ENCODE results near the gene MYLK4.

The MYLK4 gene

DNA sequence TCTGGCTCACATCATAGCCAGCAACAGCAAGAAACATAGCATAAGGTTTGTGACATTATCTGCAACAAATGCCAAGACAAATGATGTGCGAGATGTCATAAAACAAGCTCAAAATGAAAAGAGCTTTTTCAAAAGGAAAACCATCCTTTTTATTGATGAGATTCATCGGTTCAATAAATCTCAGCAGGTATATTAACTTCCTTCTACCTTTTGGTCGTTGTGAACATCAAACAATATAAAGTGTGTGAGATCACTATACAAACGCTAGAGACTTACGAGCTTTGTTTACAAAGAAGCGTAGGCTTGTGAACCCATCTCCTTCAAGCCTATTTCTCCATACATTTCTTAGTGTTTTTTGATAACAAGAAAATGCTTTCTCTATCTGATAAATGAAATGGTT lies 18.0 kb upstream of the MYLK4 start:
- TF ChIP-seq, protein P1, sequence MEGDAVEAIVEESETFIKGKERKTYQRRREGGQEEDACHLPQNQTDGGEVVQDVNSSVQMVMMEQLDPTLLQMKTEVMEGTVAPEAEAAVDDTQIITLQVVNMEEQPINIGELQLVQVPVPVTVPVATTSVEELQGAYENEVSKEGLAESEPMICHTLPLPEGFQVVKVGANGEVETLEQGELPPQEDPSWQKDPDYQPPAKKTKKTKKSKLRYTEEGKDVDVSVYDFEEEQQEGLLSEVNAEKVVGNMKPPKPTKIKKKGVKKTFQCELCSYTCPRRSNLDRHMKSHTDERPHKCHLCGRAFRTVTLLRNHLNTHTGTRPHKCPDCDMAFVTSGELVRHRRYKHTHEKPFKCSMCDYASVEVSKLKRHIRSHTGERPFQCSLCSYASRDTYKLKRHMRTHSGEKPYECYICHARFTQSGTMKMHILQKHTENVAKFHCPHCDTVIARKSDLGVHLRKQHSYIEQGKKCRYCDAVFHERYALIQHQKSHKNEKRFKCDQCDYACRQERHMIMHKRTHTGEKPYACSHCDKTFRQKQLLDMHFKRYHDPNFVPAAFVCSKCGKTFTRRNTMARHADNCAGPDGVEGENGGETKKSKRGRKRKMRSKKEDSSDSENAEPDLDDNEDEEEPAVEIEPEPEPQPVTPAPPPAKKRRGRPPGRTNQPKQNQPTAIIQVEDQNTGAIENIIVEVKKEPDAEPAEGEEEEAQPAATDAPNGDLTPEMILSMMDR (IDR thresholded peaks at IDR 0.05; ENCODE audit: insufficient read depth, low read depth, low read length, missing control alignments) = no peak
- H3K4me3 ChIP-seq (ENCODE audit: low read depth, low read length) = peak overlapping the region; percentile 98; the same call in 1 of the 2 replicates
- DNase-seq (ENCODE audit: low read depth) = no peak

DNA sequence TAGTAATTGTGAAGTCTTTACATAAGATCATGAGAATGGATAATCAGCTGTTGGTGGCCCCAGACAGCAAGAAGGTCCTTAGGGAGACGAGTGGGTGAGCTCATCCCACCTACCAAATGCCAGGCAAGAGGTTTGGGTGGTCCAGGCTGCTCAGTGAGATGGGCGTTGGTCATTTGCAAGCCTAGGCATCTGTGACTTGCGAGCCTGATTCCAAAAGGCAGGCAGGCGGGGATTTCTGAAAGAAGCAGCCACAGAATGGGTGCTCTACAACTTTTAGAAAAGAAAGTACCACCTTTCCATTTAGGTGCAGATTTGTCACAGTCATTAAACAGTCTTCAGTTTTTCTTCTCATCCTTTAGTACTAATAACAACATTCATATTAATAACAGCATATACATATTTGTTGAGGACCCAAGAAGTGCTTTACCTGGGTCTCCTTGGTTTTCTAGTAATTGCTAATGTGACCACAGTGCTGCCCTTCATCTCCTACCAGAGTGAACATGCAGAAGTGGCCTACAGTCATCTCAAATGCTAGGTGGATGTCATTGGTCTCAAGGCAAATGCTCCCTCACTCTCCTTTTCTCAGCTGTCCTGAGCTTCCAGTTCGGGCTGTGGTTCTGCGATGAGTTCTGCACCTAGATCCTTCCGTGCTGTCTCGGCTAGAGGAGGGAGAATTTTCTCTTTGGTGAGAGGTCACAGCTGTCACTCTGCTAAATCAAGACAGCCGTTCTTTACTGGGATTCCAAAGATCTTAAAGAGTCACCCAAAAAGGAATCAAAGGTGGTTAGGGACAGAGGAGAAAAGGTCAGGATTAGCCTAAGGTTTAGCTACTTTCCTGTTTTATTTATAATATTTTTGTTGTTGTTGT lies 17.2 kb upstream of the MYLK4 start:
- TF ChIP-seq, protein P1 (IDR thresholded peaks at IDR 0.05; ENCODE audit: insufficient read depth, low read depth, low read length, missing control alignments) = no peak

DNA sequence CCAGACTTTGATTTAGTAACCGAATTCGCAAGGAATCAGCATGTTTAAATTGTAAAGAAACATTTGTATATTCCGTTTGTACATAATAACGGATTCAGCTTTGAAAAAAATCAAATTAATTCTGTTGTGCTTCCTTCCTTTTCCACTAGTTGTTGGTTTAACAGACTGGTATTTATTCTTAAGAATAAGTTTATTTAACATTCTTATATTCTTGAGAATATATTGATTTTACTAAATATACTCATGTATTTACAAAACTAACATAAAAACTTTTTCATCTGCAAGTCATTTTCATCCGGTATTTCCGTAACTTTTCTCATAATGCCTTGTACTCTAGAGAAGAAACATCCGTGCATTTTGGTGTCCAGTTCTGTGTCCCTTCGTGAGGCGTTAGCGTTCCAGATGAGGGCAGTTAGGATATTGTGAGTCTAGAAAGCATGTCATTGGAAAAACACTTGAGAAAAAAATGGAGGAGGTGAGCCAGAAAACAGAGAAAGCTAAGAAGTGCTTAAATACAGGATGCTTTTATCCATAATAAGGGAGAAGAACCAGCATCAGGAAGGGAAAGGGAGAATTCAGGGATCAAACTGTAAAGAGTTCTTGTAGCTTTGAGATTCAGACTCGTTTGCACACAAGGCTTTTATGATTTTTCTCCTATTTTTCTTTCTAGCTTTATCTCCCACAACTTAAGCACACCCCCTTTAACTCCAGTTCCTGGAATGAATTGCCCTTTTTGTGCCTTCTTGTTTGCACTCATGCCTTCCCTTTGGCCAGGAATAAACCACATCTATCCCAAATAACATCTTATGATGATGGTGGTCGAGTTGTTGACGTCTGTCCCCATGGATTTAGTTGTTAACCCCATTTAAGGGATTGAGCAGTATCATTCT lies 16.3 kb upstream of the MYLK4 start:
- peak overlapping the region; percentile 98 for H3K4me3 ChIP-seq (ENCODE audit: low read depth, low read length)
- no peak for DNase-seq (ENCODE audit: low read depth)
- TF ChIP-seq, protein P1 (IDR thresholded peaks at IDR 0.05; ENCODE audit: insufficient read depth, low read depth, low read length, missing control alignments) = no peak

More for the DNA sequence above, 17.2 kb upstream of the MYLK4 start:
- DNase-seq (ENCODE audit: low read depth) = peak; percentile 39
- peak overlapping the region; percentile 98 for H3K4me3 ChIP-seq (ENCODE audit: low read depth, low read length)

DNA sequence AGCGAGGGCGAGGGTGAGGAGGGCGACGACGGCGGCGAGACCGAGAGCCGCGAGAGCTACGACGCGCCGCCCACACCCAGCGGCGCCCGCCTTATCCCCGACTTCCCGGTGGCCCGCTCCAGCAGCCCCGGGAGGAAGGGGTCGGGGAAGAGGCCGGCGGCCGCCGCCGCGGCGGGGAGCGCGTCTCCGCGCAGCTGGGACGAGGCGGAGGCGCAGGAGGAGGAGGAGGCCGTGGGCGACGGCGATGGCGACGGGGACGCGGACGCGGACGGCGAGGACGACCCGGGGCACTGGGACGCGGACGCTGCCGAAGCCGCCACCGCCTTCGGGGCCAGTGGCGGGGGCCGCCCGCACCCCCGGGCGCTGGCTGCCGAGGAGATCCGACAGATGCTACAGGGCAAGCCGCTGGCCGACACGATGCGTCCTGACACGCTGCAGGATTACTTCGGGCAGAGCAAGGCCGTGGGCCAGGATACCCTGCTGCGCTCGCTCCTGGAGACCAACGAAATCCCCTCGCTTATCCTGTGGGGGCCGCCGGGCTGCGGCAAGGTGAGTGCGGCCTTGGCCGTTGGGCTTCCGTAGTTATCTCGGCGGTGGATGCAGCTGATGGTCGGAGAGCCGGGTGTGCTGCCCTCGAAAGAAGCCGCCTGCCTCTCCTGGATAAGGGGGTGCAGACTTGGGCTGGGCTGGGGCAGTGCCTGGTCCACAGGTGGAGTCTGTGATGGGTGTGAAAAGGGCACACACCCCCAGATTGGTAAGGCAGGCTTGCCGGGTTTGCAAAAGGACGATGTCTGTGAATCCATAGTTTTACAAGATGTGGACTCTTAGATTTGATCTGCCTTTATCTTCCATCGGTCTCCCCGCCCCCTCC lies 15.4 kb upstream of the MYLK4 start:
- peak overlapping the region; percentile 98 for H3K4me3 ChIP-seq (ENCODE audit: low read depth, low read length)
- TF ChIP-seq, protein P1 (IDR thresholded peaks at IDR 0.05; ENCODE audit: insufficient read depth, low read depth, low read length, missing control alignments) = no peak
- peak; percentile 64 for DNase-seq (ENCODE audit: low read depth)

DNA sequence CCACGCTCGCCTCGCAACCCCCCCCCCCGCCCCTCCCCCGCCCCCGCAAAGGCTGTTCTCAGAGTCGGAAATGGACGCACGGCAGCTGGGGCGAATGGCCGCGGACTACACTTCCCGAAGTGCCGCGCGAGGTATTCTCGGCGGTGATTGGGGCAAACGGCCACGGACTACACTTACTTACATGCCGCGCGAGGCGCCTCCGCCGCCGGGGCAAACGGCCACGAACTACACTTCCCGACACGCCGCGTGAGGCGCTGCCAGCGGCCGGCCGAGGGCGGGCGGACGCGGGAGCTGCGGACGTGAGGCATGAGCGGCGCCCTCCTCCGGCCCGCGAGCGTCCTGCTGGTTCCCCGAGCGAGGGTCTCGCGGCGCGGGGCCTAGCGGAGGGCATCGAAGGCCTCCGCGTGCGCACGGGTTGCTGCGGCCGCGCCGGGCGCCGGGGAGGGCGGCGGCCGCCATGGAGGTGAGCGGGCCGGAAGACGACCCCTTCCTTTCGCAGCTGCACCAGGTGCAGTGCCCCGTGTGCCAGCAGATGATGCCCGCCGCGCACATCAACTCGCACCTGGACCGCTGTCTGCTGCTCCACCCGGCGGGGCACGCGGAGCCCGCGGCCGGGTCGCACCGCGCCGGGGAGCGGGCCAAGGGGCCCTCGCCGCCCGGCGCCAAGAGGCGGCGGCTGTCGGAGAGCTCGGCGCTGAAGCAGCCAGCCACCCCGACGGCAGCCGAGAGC lies 14.6 kb upstream of the MYLK4 start, which contains the start of gene WRNIP1:
TSS of gene WRNIP1 (plus strand) at position 228 of the 730 bp plus-strand sequence. CDS start at position 458, 230 bp downstream.
- peak within 1 kb of the TSS; percentile 98 for H3K4me3 ChIP-seq (ENCODE audit: low read depth, low read length)
- TF ChIP-seq, protein P1 (IDR thresholded peaks at IDR 0.05; ENCODE audit: insufficient read depth, low read depth, low read length, missing control alignments) = peak; percentile 52
- DNase-seq (ENCODE audit: low read depth) = peak; percentile 99
